GM12878 (cell line): ENCODE data around the gene PLD5. TPM values are rescaled to one million over a fixed set of nuclear protein-coding genes. Genes with fewer than 3 reads are reported as not detected.

ENCODE experiments used
- ATAC-seq: fragments of 200-7000 bp; cut with Tn5 transposase; 3 replicates; pipeline ENCODE4 v1.9.1; 2020; ENCODE audit warnings: mild to moderate bottlenecking, moderate library complexity
- BruUV-seq: library from RNA; stranded (reverse); fragments of 400-500 nt; replicated peaks from 2 replicates; lab custom pipeline; 2021; lab: Mats Ljungman, UMichigan
- CTCF ChIA-PET: fragments of 300-600 bp; sonication (Branson Sonifier 250); formaldehyde crosslinking; extraction: SDS; loops from one replicate; lab custom pipeline; 2021; ENCODE audit warnings: inconsistent platforms; lab: Yijun Ruan, JAX
- POLR2A ChIA-PET: fragments of 350-600 bp; formaldehyde crosslinking; extraction: SDS; loops from one replicate; lab custom pipeline; 2021; ENCODE audit warnings: inconsistent platforms; lab: Charles Lee
- RAD21 ChIA-PET: fragments of 300-600 bp; sonication (Branson Sonifier 250); formaldehyde crosslinking; loops from one replicate; lab custom pipeline; 2023; ENCODE audit warnings: antibody characterized with exemption; ENCODE audit not compliant: unreplicated experiment; lab: Charles Lee
- SMC1A ChIA-PET: fragments of 300-600 bp; sonication (Branson Sonifier 250); formaldehyde crosslinking; loops from one replicate; lab custom pipeline; 2023; ENCODE audit not compliant: unreplicated experiment, uncharacterized antibody; lab: Charles Lee
- DNase-seq: peaks from one replicate; pipeline ENCODE4 v3.0.0-alpha.2; 2011; ENCODE audit warnings: low read depth, low spot score
- FAIRE-seq: peaks from 3 replicates; lab custom pipeline; 2011; peaks lifted over from hg19 to GRCh38; lab: Jason Lieb, UNC
- H2AFZ ChIP-seq: 2 replicates; pipeline ENCODE4 v1.6.0; 2011; ENCODE audit warnings: low read depth, low read length, control low read depth; ENCODE audit not compliant: control insufficient read depth
- H3K27ac ChIP-seq: 2 replicates; pipeline ENCODE4 v1.5.1; 2011; ENCODE audit warnings: control low read depth; ENCODE audit not compliant: control insufficient read depth, insufficient read depth
- H3K27me3 ChIP-seq, 2 experiments: replicated peaks in 1 of 2; 2 replicates each; pipeline versions ENCODE4 v1.6.0 to v1.6.1; 2011; ENCODE audit warnings: low read length in 1 of 2; ENCODE audit not compliant: control insufficient read depth in 2 of 2, insufficient read depth in 2 of 2
- H3K36me3 ChIP-seq, 2 experiments: 2 replicates each; pipeline ENCODE4 v1.5.1; 2011; ENCODE audit warnings: low read length in 1 of 2; ENCODE audit not compliant: control insufficient read depth in 2 of 2, insufficient read depth in 2 of 2
- H3K4me1 ChIP-seq: 2 replicates; pipeline ENCODE4 v1.6.1; 2011; ENCODE audit warnings: mild to moderate bottlenecking, low read length, moderate library complexity, mixed read lengths; ENCODE audit not compliant: control insufficient read depth, insufficient read depth
- H3K4me2 ChIP-seq: 2 replicates; pipeline ENCODE4 v1.6.0; 2011; ENCODE audit warnings: control low read depth; ENCODE audit not compliant: control insufficient read depth, insufficient read depth
- H3K4me3 ChIP-seq: fragments of 200-600 bp; sonication (generic); 2 replicates; pipeline ENCODE4 v1.5.1; 2016
- H3K79me2 ChIP-seq: 2 replicates; pipeline ENCODE4 v1.6.0; 2011; ENCODE audit warnings: low read length; ENCODE audit not compliant: control insufficient read depth, insufficient read depth
- H3K9ac ChIP-seq: 2 replicates; pipeline ENCODE4 v1.8.0; 2011; ENCODE audit warnings: low read length, control low read depth, mixed read lengths; ENCODE audit not compliant: control insufficient read depth, insufficient read depth
- H3K9me3 ChIP-seq: replicated peaks from 3 replicates; pipeline ENCODE4 v1.5.1; 2011; ENCODE audit warnings: mild to moderate bottlenecking, low read length; ENCODE audit not compliant: control insufficient read depth, insufficient read depth
- H4K20me1 ChIP-seq: 2 replicates; pipeline ENCODE4 v1.6.0; 2011; ENCODE audit not compliant: control insufficient read depth, insufficient read depth
- BACH1 ChIP-seq: fragments of 450-650 bp; IDR thresholded peaks from 2 replicates; pipeline ENCODE4 v1.6.1; 2017; ENCODE audit warnings: mild to moderate bottlenecking, borderline replicate concordance
- CBX5 ChIP-seq: sonication (generic); IDR thresholded peaks from 2 replicates; pipeline ENCODE4 v1.6.1; 2016; ENCODE audit warnings: low read depth, moderate library complexity, mild to moderate bottlenecking, inconsistent platforms
- ETV6 ChIP-seq, 2 experiments: fragments of 450-650 bp in 1 of 2; IDR thresholded peaks in 1 of 2; conservative IDR thresholded peaks in 1 of 2; 2 replicates each; pipeline ENCODE4 v1.6.1; 2014; ENCODE audit warnings: antibody characterized with exemption in 1 of 2, borderline replicate concordance in 1 of 2, low read depth in 1 of 2, mild to moderate bottlenecking in 1 of 2, moderate library complexity in 1 of 2
- HDAC2 ChIP-seq: fragments of 200-600 bp; sonication (generic); IDR thresholded peaks from 2 replicates; pipeline ENCODE4 v1.6.1; 2017
- IKZF2 ChIP-seq, 2 experiments: fragments of 450-650 bp; IDR thresholded peaks; 2 replicates each; pipeline ENCODE4 v1.6.1; 2017; ENCODE audit warnings: mild to moderate bottlenecking in 2 of 2, moderate library complexity in 2 of 2
- KAT2A ChIP-seq: conservative IDR thresholded peaks from 2 replicates; pipeline ENCODE4 v1.6.1; 2011; ENCODE audit warnings: low read depth, low read length; ENCODE audit not compliant: control insufficient read depth
- MEF2A ChIP-seq: IDR thresholded peaks from 2 replicates; pipeline ENCODE4 v1.6.1; 2011; ENCODE audit warnings: low read depth, mild to moderate bottlenecking, low read length, moderate library complexity; ENCODE audit not compliant: insufficient read depth
- NR2C1 ChIP-seq: fragments of 450-650 bp; IDR thresholded peaks from 2 replicates; pipeline ENCODE4 v1.6.1; 2017; ENCODE audit warnings: antibody characterized with exemption, mild to moderate bottlenecking, moderate library complexity
- RBBP5 ChIP-seq: fragments of 200-600 bp; sonication (generic); conservative IDR thresholded peaks from 2 replicates; pipeline ENCODE4 v1.6.1; 2016
- SP1 ChIP-seq: IDR thresholded peaks from one replicate; pipeline ENCODE4 v1.6.1; 2011; ENCODE audit warnings: low read depth, low read length
- TARDBP ChIP-seq: IDR thresholded peaks from 2 replicates; pipeline ENCODE4 v1.6.1; 2016; ENCODE audit warnings: borderline replicate concordance
- ZSCAN29 ChIP-seq: fragments of 450-650 bp; IDR thresholded peaks from 2 replicates; pipeline ENCODE4 v1.6.1; 2017; ENCODE audit warnings: mild to moderate bottlenecking, moderate library complexity
- WGBS: methylation state at CpG from one replicate; pipeline ENCODE4 v1.1.6; 2016; ENCODE audit warnings: low lambda C conversion rate; ENCODE audit not compliant: insufficient replicate concordance, insufficient coverage; ENCODE audit errors: missing lambda C conversion rate; 5-methylcytosine and 5-hydroxymethylcytosine counted together
- in situ Hi-C: fragments of 300-500 bp; cut with MboI; formaldehyde crosslinking; loops from 9 replicates; pipeline ENCODE4 v1.14.3; 2018; ENCODE audit warnings: mixed read lengths
- intact Hi-C: fragments of 100-400 bp; cut with micrococcal nuclease; formaldehyde crosslinking; loops from one replicate; pipeline ENCODE4 v1.14.2; 2022; ENCODE audit not compliant: unreplicated experiment
- polyA plus RNA-seq, 11 experiments: library from polyadenylated mRNA; depleted of rRNA in 4 of 11; unstranded in 6 of 11; stranded (reverse) in 5 of 11; fragments of >200 nt; fragmentation: Nextera tagmentation in 4 of 11; fragmentation: Illumina TruSeq in 1 of 11; extraction: Ambion mirVana in 4 of 11; extraction: Trizol in 1 of 11; gene quantifications; 1 replicate in 1 of 11; 2 replicates in 10 of 11; pipeline versions ENCODE4 v1.2.1 to v1.2.3, GENCODE V29; 2011 to 2016; ENCODE audit warnings: inconsistent platforms in 2 of 11, missing spikeins in 2 of 11, low read depth in 1 of 11
- total RNA-seq, 4 experiments: library from RNA; depleted of rRNA in 3 of 4; stranded (reverse); fragments of >200 nt in 3 of 4; fragmentation: Illumina TruSeq in 1 of 4; extraction: Trizol in 1 of 4; gene quantifications; 2 replicates each; pipeline versions ENCODE4 v1.2.1 to v1.2.3, GENCODE V29; 2013 to 2021
- TF ChIP-seq, protein P1 (sequence below): fragments of 150-350 bp; IDR thresholded peaks from 2 replicates; pipeline ENCODE4 v1.6.1; 2016; ENCODE audit warnings: low read depth, low read length
- TF ChIP-seq, protein P2 (sequence below): fragments of 450-650 bp; IDR thresholded peaks from 2 replicates; pipeline ENCODE4 v1.6.1; 2018; ENCODE audit warnings: mild to moderate bottlenecking, low read depth, moderate library complexity; ENCODE audit not compliant: partially characterized antibody

PLD5 gene
- total and polyA plus RNA-seq, 10 of the 15 experiments (the other 5 are each of a cell fraction or from before 2014, with no cell fraction given): not detected

DNA sequence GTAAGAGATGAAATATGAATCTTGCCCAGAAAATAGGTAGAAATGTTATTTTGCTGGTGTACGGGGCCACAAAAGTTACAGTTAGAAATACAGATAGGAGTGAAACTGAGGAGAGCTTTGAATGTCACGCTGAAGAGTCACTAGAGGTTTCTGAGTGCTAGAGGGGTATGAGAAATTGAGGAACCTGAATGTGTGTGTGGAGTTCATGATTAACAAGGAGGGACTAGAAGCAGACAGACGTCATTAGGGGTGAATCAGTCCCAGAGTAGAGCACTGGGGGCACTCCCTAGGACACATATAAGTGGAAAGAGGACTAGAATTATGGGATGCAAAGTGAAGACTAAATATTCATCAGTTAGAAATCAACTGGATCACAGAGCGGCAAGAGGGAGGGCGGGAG, 336.7 kb downstream of the PLD5 start:
- no peaks in the 10 kb centered on the region for H4K20me1 ChIP-seq
- CTCF ChIA-PET: no interaction called here
- intact Hi-C loops: no loop called here
- TF ChIP-seq CBX5: no peak
- TF ChIP-seq ETV6 (conservative IDR thresholded peaks at IDR 0.05 in 1 of 2, IDR thresholded peaks at IDR 0.05 in 1 of 2; ENCODE audit: borderline replicate concordance in 1 of 2, low read depth in 1 of 2): no peak
- TF ChIP-seq KAT2A: no peak
- TF ChIP-seq MEF2A: no peak
- TF ChIP-seq ZSCAN29: no peak
- TF ChIP-seq, protein P1, sequence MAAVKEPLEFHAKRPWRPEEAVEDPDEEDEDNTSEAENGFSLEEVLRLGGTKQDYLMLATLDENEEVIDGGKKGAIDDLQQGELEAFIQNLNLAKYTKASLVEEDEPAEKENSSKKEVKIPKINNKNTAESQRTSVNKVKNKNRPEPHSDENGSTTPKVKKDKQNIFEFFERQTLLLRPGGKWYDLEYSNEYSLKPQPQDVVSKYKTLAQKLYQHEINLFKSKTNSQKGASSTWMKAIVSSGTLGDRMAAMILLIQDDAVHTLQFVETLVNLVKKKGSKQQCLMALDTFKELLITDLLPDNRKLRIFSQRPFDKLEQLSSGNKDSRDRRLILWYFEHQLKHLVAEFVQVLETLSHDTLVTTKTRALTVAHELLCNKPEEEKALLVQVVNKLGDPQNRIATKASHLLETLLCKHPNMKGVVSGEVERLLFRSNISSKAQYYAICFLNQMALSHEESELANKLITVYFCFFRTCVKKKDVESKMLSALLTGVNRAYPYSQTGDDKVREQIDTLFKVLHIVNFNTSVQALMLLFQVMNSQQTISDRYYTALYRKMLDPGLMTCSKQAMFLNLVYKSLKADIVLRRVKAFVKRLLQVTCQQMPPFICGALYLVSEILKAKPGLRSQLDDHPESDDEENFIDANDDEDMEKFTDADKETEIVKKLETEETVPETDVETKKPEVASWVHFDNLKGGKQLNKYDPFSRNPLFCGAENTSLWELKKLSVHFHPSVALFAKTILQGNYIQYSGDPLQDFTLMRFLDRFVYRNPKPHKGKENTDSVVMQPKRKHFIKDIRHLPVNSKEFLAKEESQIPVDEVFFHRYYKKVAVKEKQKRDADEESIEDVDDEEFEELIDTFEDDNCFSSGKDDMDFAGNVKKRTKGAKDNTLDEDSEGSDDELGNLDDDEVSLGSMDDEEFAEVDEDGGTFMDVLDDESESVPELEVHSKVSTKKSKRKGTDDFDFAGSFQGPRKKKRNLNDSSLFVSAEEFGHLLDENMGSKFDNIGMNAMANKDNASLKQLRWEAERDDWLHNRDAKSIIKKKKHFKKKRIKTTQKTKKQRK: no peak
- TF ChIP-seq HDAC2: no peak
- TF ChIP-seq, protein P2, sequence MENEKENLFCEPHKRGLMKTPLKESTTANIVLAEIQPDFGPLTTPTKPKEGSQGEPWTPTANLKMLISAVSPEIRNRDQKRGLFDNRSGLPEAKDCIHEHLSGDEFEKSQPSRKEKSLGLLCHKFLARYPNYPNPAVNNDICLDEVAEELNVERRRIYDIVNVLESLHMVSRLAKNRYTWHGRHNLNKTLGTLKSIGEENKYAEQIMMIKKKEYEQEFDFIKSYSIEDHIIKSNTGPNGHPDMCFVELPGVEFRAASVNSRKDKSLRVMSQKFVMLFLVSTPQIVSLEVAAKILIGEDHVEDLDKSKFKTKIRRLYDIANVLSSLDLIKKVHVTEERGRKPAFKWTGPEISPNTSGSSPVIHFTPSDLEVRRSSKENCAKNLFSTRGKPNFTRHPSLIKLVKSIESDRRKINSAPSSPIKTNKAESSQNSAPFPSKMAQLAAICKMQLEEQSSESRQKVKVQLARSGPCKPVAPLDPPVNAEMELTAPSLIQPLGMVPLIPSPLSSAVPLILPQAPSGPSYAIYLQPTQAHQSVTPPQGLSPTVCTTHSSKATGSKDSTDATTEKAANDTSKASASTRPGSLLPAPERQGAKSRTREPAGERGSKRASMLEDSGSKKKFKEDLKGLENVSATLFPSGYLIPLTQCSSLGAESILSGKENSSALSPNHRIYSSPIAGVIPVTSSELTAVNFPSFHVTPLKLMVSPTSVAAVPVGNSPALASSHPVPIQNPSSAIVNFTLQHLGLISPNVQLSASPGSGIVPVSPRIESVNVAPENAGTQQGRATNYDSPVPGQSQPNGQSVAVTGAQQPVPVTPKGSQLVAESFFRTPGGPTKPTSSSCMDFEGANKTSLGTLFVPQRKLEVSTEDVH: no peak
- TF ChIP-seq TARDBP: no peak
- no peak for TF ChIP-seq SP1
- TF ChIP-seq IKZF2 (IDR thresholded peaks at IDR 0.05): no peak
- TF ChIP-seq BACH1: no peak
- no peak for TF ChIP-seq NR2C1
- TF ChIP-seq RBBP5: no peak
- TF ChIP-seq, all 136 proteins: peak for 0
- Histone ChIP-seq H3K79me2 (no peaks in the 10 kb centered on the region), H3K4me1 (no peaks in the 10 kb centered on the region), H3K9ac (no peak overlapping the region), H3K4me3 (no peak overlapping the region), H2AFZ (no peak overlapping the region), H3K27me3 (no peaks in the 10 kb centered on the region), H3K9me3 (no peaks in the 10 kb centered on the region), H3K27ac (no peak overlapping the region), H3K36me3 (no peaks in the 10 kb centered on the region), H3K4me2 (no peak overlapping the region)
- RAD21 ChIA-PET: no interaction called here
- SMC1A ChIA-PET: no interaction called here
- POLR2A ChIA-PET: no interaction called here
- 46% methylated on average over 5 of the region's 5 CpGs for WGBS
- FAIRE-seq (no peak), DNase-seq (no peak), ATAC-seq (peak; percentile 75)
- in situ Hi-C loops: no loop called here
- BruUV-seq: no TSS peak
